ENCODE data around the gene USPL1.

USPL1 gene

GRCh38 chr13:30616927-30617314 is 799 bp upstream of the USPL1 start:
- Histone ChIP-seq H3K9ac (ENCODE audit: low read depth, low read length) (peak overlapping the region; percentile 95), H3K9me3 (ENCODE audit: insufficient read depth, low read depth, low read length) (no peaks in the 10 kb centered on the region), H3K4me3 (ENCODE audit: low read length) (peak overlapping the region; percentile 91), H3K27me3 (ENCODE audit: insufficient read depth, low read length) (no peaks in the 10 kb centered on the region), H3K36me3 (ENCODE audit: insufficient read depth, low read length) (peaks cover 9% of the 10 kb centered on the region), H3K4me1 (ENCODE audit: insufficient read depth, low read length) (peaks cover 21% of the 10 kb centered on the region), H3K27ac (ENCODE audit: low read depth, low read length) (peak overlapping the region; percentile 99)
- WGBS, result 0% methylated on average over 12 of the region's 12 CpGs

DNA sequence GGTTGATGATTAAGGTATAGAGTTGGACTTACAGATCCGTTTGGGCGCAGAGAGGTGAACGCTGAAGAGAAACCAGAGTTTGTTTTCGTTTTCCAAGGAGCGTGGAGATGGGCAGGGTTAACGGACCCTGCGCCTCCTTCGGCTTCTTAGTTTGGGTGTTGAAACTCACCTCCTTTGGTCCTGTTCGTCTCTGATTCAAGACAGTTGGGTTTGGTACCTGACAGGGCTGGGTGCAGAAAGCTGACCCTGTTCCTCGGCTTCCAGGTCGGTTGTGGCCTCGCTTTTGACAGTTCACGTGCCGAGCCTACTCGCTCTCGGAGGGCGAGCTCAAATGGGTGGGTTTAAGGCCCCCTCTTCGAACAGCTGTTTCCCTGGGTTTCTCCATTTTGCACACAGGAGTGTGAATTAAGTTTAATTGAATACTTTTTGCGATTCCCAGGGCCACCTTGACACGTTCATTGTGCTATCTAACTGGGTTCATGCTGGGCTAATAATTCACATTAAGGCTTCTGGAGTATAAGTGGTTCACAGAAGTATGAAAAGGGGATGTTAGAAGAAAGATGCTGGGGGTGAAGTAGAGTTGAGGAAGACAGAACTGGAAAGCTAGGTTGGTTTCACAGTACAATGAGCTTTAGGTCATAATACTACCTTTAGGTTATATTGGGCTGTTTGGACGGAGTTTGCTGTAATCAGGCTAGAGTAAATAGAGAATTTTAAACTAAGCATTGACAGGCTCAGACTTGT is 638 bp downstream of the USPL1 start:
- Histone ChIP-seq H3K9ac (ENCODE audit: low read depth, low read length) (peak overlapping the region; percentile 80), H3K9me3 (ENCODE audit: insufficient read depth, low read depth, low read length) (no peaks in the 10 kb centered on the region), H3K27ac (ENCODE audit: low read depth, low read length) (peak overlapping the region; percentile 63; the same call in 1 of the 2 replicates), H3K27me3 (ENCODE audit: insufficient read depth, low read length) (no peaks in the 10 kb centered on the region), H3K4me1 (ENCODE audit: insufficient read depth, low read length) (peaks cover 21% of the 10 kb centered on the region), H3K4me3 (ENCODE audit: low read length) (peak overlapping the region; percentile 91), H3K36me3 (ENCODE audit: insufficient read depth, low read length) (peaks cover 24% of the 10 kb centered on the region)
- 2% methylated on average over 21 of the region's 21 CpGs for WGBS

DNA sequence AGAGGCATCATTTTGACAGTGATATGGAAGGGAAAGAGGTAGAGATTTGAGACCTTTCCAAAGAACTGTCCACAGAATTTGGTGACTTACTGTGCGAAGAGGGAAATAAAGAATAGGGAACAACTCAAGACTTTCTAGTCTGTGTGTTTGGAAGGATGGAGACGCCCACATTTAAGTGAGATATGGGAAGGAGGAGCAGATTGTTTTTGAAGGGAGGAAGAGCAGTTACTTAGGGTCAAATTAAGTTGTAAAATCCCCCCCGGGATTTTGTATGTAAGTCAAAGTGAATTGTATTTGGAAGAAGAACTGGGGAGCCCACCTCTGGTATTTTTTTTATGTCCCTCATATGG is 1.2 kb downstream of the USPL1 start:
- Histone ChIP-seq H3K27ac (ENCODE audit: low read depth, low read length) (no peak overlapping the region), H3K4me3 (ENCODE audit: low read length) (peak overlapping the region; percentile 91), H3K27me3 (ENCODE audit: insufficient read depth, low read length) (no peaks in the 10 kb centered on the region), H3K4me1 (ENCODE audit: insufficient read depth, low read length) (peaks cover 21% of the 10 kb centered on the region), H3K9me3 (ENCODE audit: insufficient read depth, low read depth, low read length) (no peaks in the 10 kb centered on the region), H3K9ac (ENCODE audit: low read depth, low read length) (peak overlapping the region; percentile 80), H3K36me3 (ENCODE audit: insufficient read depth, low read length) (peaks cover 29% of the 10 kb centered on the region)
- WGBS, result 64% methylated on average over 3 of the region's 3 CpGs

- H3K36me3 ChIP-seq (ENCODE audit: insufficient read depth, low read length), result peaks cover 37% of the 10 kb centered on the region
- no peaks in the 10 kb centered on the region for H3K9me3 ChIP-seq (ENCODE audit: insufficient read depth, low read depth, low read length)
- H3K4me1 ChIP-seq (ENCODE audit: insufficient read depth, low read length), result peaks cover 21% of the 10 kb centered on the region
- 99% methylated on average over 5 of the region's 5 CpGs for WGBS
- H3K4me3 ChIP-seq (ENCODE audit: low read length), result peak overlapping the region; percentile 91; the same call in 1 of the 2 replicates
- no peak overlapping the region for H3K9ac ChIP-seq (ENCODE audit: low read depth, low read length)
- no peak overlapping the region for H3K27ac ChIP-seq (ENCODE audit: low read depth, low read length)
- H3K27me3 ChIP-seq (ENCODE audit: insufficient read depth, low read length), result no peaks in the 10 kb centered on the region
Measured at GRCh38 chr13:30619731-30620130, 2.0 kb downstream of the USPL1 start.

- H3K36me3 ChIP-seq (ENCODE audit: insufficient read depth, low read length), result peaks cover 47% of the 10 kb centered on the region
Measured at GRCh38 chr13:30620941-30621340, 3.2 kb downstream of the USPL1 start.

DNA sequence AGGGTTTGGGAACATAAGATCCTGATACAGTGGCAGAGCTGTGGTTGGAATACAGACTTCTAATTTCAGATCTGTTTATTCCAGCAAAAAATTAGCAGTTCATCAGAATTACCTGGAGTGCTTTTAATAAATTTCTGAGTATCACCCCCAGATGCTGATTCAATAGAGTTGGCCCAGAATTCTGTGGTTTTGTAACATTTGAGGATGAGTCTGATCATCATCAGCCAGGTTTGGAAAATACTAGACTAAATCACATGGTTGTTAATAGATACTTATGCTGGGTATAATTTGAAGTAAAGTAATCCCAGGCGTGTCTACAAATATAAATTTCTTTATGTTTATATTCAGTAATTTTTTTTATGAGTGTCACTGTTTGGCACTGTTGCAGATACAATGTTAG is 4.8 kb downstream of the USPL1 start:
- peaks cover 61% of the 10 kb centered on the region for H3K36me3 ChIP-seq (ENCODE audit: insufficient read depth, low read length)
- no peaks in the 10 kb centered on the region for H3K27me3 ChIP-seq (ENCODE audit: insufficient read depth, low read length)
- WGBS, result no CpG with 5 or more reads among the region's 1 CpG
- peaks cover 14% of the 10 kb centered on the region for H3K4me1 ChIP-seq (ENCODE audit: insufficient read depth, low read length)
- H3K9me3 ChIP-seq (ENCODE audit: insufficient read depth, low read depth, low read length), result no peaks in the 10 kb centered on the region
- no peak overlapping the region for H3K9ac ChIP-seq (ENCODE audit: low read depth, low read length)
- no peak overlapping the region for H3K27ac ChIP-seq (ENCODE audit: low read depth, low read length)
- H3K4me3 ChIP-seq (ENCODE audit: low read length), result no peak overlapping the region

More at GRCh38 chr13:30620941-30621340, 3.2 kb downstream of the USPL1 start:
- H3K4me3 ChIP-seq (ENCODE audit: low read length), result no peak overlapping the region
- H3K9ac ChIP-seq (ENCODE audit: low read depth, low read length), result no peak overlapping the region
- H3K27me3 ChIP-seq (ENCODE audit: insufficient read depth, low read length), result no peaks in the 10 kb centered on the region
- WGBS, result 95% methylated on average over 2 of the region's 3 CpGs
- no peaks in the 10 kb centered on the region for H3K9me3 ChIP-seq (ENCODE audit: insufficient read depth, low read depth, low read length)
- H3K4me1 ChIP-seq (ENCODE audit: insufficient read depth, low read length), result peaks cover 14% of the 10 kb centered on the region
- H3K27ac ChIP-seq (ENCODE audit: low read depth, low read length), result no peak overlapping the region

- no peaks in the 10 kb centered on the region for H3K9me3 ChIP-seq (ENCODE audit: insufficient read depth, low read depth, low read length)
- no peak overlapping the region for H3K27ac ChIP-seq (ENCODE audit: low read depth, low read length)
- no peak overlapping the region for H3K9ac ChIP-seq (ENCODE audit: low read depth, low read length)
- WGBS, result 76% methylated on average over 5 of the region's 5 CpGs
- H3K27me3 ChIP-seq (ENCODE audit: insufficient read depth, low read length), result no peaks in the 10 kb centered on the region
- H3K4me3 ChIP-seq (ENCODE audit: low read length), result no peak overlapping the region
- peaks cover 61% of the 10 kb centered on the region for H3K36me3 ChIP-seq (ENCODE audit: insufficient read depth, low read length)
- H3K4me1 ChIP-seq (ENCODE audit: insufficient read depth, low read length), result peaks cover 14% of the 10 kb centered on the region
Measured at GRCh38 chr13:30623392-30623791, 5.7 kb downstream of the USPL1 start.

- H3K27me3 ChIP-seq (ENCODE audit: insufficient read depth, low read length), result no peaks in the 10 kb centered on the region
- 97% methylated on average over 1 of the region's 1 CpG for WGBS
- no peak overlapping the region for H3K4me3 ChIP-seq (ENCODE audit: low read length)
- H3K4me1 ChIP-seq (ENCODE audit: insufficient read depth, low read length), result peaks cover 5% of the 10 kb centered on the region
- no peak overlapping the region for H3K9ac ChIP-seq (ENCODE audit: low read depth, low read length)
- no peaks in the 10 kb centered on the region for H3K9me3 ChIP-seq (ENCODE audit: insufficient read depth, low read depth, low read length)
- H3K36me3 ChIP-seq (ENCODE audit: insufficient read depth, low read length), result peaks cover 72% of the 10 kb centered on the region
- no peak overlapping the region for H3K27ac ChIP-seq (ENCODE audit: low read depth, low read length)
Measured at GRCh38 chr13:30624630-30625029, 6.9 kb downstream of the USPL1 start.

- Histone ChIP-seq H3K9me3 (ENCODE audit: insufficient read depth, low read depth, low read length) (no peaks in the 10 kb centered on the region), H3K27ac (ENCODE audit: low read depth, low read length) (no peak overlapping the region), H3K36me3 (ENCODE audit: insufficient read depth, low read length) (peaks cover 81% of the 10 kb centered on the region), H3K4me1 (ENCODE audit: insufficient read depth, low read length) (no peaks in the 10 kb centered on the region), H3K9ac (ENCODE audit: low read depth, low read length) (no peak overlapping the region), H3K4me3 (ENCODE audit: low read length) (no peak overlapping the region), H3K27me3 (ENCODE audit: insufficient read depth, low read length) (no peaks in the 10 kb centered on the region)
Measured at GRCh38 chr13:30629527-30629926, 11.8 kb downstream of the USPL1 start.

GRCh38 chr13:30633861-30634260 is 16.1 kb downstream of the USPL1 start:
- no peaks in the 10 kb centered on the region for H3K27me3 ChIP-seq (ENCODE audit: insufficient read depth, low read length)
- WGBS, result 98% methylated on average over 4 of the region's 4 CpGs
- H3K27ac ChIP-seq (ENCODE audit: low read depth, low read length), result no peak overlapping the region
- H3K4me3 ChIP-seq (ENCODE audit: low read length), result no peak overlapping the region
- no peaks in the 10 kb centered on the region for H3K9me3 ChIP-seq (ENCODE audit: insufficient read depth, low read depth, low read length)
- H3K4me1 ChIP-seq (ENCODE audit: insufficient read depth, low read length), result no peaks in the 10 kb centered on the region
- peaks cover 80% of the 10 kb centered on the region for H3K36me3 ChIP-seq (ENCODE audit: insufficient read depth, low read length)
- H3K9ac ChIP-seq (ENCODE audit: low read depth, low read length), result no peak overlapping the region

DNA sequence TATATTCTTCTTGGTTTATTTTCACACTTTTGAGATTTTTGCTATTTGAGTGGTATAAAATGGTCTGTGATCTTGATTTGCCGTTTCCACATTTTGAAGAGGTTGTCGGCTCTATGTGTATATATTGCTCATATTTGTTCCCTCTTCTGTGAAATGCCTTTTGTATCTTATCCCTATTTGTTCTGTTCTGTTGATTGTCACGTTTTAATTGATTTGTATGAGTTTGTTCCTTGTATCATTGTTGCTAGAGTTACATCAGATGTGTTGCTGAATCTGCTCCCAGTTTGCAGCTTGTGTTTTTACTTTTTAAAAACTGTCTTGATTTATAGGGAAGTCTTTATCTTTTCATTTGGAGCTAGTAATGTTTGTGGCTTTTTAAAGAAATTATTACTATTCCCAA is 17.1 kb downstream of the USPL1 start:
- no peak overlapping the region for H3K4me3 ChIP-seq (ENCODE audit: low read length)
- H3K27me3 ChIP-seq (ENCODE audit: insufficient read depth, low read length), result no peaks in the 10 kb centered on the region
- no peaks in the 10 kb centered on the region for H3K9me3 ChIP-seq (ENCODE audit: insufficient read depth, low read depth, low read length)
- H3K9ac ChIP-seq (ENCODE audit: low read depth, low read length), result no peak overlapping the region
- no peaks in the 10 kb centered on the region for H3K4me1 ChIP-seq (ENCODE audit: insufficient read depth, low read length)
- H3K36me3 ChIP-seq (ENCODE audit: insufficient read depth, low read length), result peaks cover 79% of the 10 kb centered on the region
- WGBS, result 98% methylated on average over 3 of the region's 3 CpGs
- no peak overlapping the region for H3K27ac ChIP-seq (ENCODE audit: low read depth, low read length)

- H3K4me1 ChIP-seq (ENCODE audit: insufficient read depth, low read length), result no peaks in the 10 kb centered on the region
- H3K36me3 ChIP-seq (ENCODE audit: insufficient read depth, low read length), result peaks cover 69% of the 10 kb centered on the region
- WGBS, result 97% methylated on average over 3 of the region's 4 CpGs
- H3K27me3 ChIP-seq (ENCODE audit: insufficient read depth, low read length), result no peaks in the 10 kb centered on the region
- H3K9ac ChIP-seq (ENCODE audit: low read depth, low read length), result no peak overlapping the region
- no peak overlapping the region for H3K27ac ChIP-seq (ENCODE audit: low read depth, low read length)
- H3K4me3 ChIP-seq (ENCODE audit: low read length), result no peak overlapping the region
- no peaks in the 10 kb centered on the region for H3K9me3 ChIP-seq (ENCODE audit: insufficient read depth, low read depth, low read length)
Measured at GRCh38 chr13:30638301-30638700, 20.6 kb downstream of the USPL1 start.
